ENCODE measurements around the gene BAIAP2.

The BAIAP2 gene

GRCh38 chr17:81056312-81056711 is 21.4 kb downstream of the BAIAP2 start:
- no peak for DNase-seq

- DNase-seq = no peak
Observed at GRCh38 chr17:81057079-81057730, 22.3 kb downstream of the BAIAP2 start.

GRCh38 chr17:81057777-81058176 is 22.8 kb downstream of the BAIAP2 start:
- DNase-seq = no peak

- no peak for DNase-seq
Observed at GRCh38 chr17:81058263-81058871, 23.4 kb downstream of the BAIAP2 start.

GRCh38 chr17:81059026-81059425 is 24.1 kb downstream of the BAIAP2 start:
- no peak for DNase-seq

- no peak for DNase-seq
Observed at GRCh38 chr17:81060416-81060815, 25.5 kb downstream of the BAIAP2 start.

- no peak for DNase-seq
Observed at GRCh38 chr17:81061027-81061735, 26.2 kb downstream of the BAIAP2 start.

- DNase-seq = no peak
Observed at GRCh38 chr17:81062014-81062780, 27.2 kb downstream of the BAIAP2 start.

GRCh38 chr17:81063106-81064093 is 28.4 kb downstream of the BAIAP2 start:
- DNase-seq = no peak

- no peak for DNase-seq
Observed at GRCh38 chr17:81064678-81065475, 29.9 kb downstream of the BAIAP2 start.

- DNase-seq = no peak
Observed at GRCh38 chr17:81065500-81065899, 30.5 kb downstream of the BAIAP2 start.

GRCh38 chr17:81066072-81066471 is 31.1 kb downstream of the BAIAP2 start:
- DNase-seq = no peak

- DNase-seq = no peak
Observed at GRCh38 chr17:81066771-81067315, 31.9 kb downstream of the BAIAP2 start.

GRCh38 chr17:81067391-81067811 is 32.5 kb downstream of the BAIAP2 start:
- peak; percentile 29 for DNase-seq

- no peak for DNase-seq
Observed at GRCh38 chr17:81068411-81069134, 33.6 kb downstream of the BAIAP2 start.

- no peak for DNase-seq
Observed at GRCh38 chr17:81069135-81069645, 34.2 kb downstream of the BAIAP2 start.

GRCh38 chr17:81070541-81071246 is 35.7 kb downstream of the BAIAP2 start:
- no peak for DNase-seq

- DNase-seq = no peak
Observed at GRCh38 chr17:81071761-81072741, 37.1 kb downstream of the BAIAP2 start.

Measured in NCI-H524 treated with DMSO at 0.1 percent for 48 hours (cell line).